Progenitor cell of endocrine pancreas (in vitro differentiated cells): ENCODE data around the gene ZSCAN4. TPM values are rescaled to one million over a fixed set of nuclear protein-coding genes. Genes with fewer than 3 reads are reported as not detected.

Source experiments
- DNase-seq: peaks from one replicate; pipeline ENCODE4 v3.0.0; 2021; ENCODE audit warnings: low spot score; ENCODE audit not compliant: unreplicated experiment
- H3K27ac Mint-ChIP-seq: 2 replicates; pipeline ENCODE4 v1.8.0; 2021; ENCODE audit warnings: mild to moderate bottlenecking, moderate library complexity, mixed read lengths
- H3K27me3 Mint-ChIP-seq: 2 replicates; pipeline ENCODE4 v1.8.0; 2021; ENCODE audit warnings: mixed read lengths
- H3K36me3 Mint-ChIP-seq: 2 replicates; pipeline ENCODE4 v1.8.0; 2022; ENCODE audit warnings: mixed read lengths; ENCODE audit not compliant: insufficient read depth
- H3K4me1 Mint-ChIP-seq: 2 replicates; pipeline ENCODE4 v1.8.0; 2021; ENCODE audit warnings: low read depth, mixed read lengths
- H3K4me3 Mint-ChIP-seq: 2 replicates; pipeline ENCODE4 v1.8.0; 2021; ENCODE audit warnings: low read depth, mild to moderate bottlenecking, moderate library complexity, mixed read lengths
- H3K9me3 Mint-ChIP-seq: 2 replicates; pipeline ENCODE4 v1.8.0; 2021; ENCODE audit warnings: low read depth, mixed read lengths
- total RNA-seq: library from RNA; stranded (reverse); gene quantifications from 2 replicates; pipeline ENCODE4 v1.2.1, GENCODE V29; 2021
- TF ChIP-seq, protein P1 (sequence below): fragments of 200-600 bp; sonication (generic); IDR thresholded peaks from one replicate; pipeline ENCODE4 v1.5.0; 2021; ENCODE audit warnings: antibody characterized with exemption, mild to moderate bottlenecking; ENCODE audit not compliant: unreplicated experiment

The ZSCAN4 gene
- total RNA-seq, 1 donor from 2014 or later = not detected

DNA sequence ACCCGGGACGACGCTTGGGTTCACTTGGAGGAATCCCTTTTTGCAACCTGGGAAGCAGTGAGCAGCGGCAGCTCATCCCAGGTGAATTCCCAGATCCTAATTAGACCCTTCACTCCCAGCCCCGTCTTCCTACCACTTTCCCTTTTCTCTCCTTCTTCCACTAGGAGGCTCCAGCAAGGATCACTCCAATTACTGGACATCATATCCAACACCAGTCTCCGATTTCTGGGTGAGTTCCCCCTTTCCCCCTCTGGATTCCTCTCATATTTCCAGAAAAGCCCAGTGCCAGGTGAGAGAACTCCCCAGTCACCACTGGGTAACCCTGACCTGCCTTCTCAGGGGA is 17.1 kb upstream of the ZSCAN4 start:
- no peak overlapping the region for H3K4me3 Mint-ChIP-seq
- peaks cover 11% of the 10 kb centered on the region for H3K27me3 Mint-ChIP-seq
- H3K27ac Mint-ChIP-seq = no peak overlapping the region
- H3K36me3 Mint-ChIP-seq = no peaks in the 10 kb centered on the region
- H3K4me1 Mint-ChIP-seq = no peaks in the 10 kb centered on the region
- peaks cover 27% of the 10 kb centered on the region for H3K9me3 Mint-ChIP-seq
- no peak for DNase-seq
- TF ChIP-seq, protein P1, sequence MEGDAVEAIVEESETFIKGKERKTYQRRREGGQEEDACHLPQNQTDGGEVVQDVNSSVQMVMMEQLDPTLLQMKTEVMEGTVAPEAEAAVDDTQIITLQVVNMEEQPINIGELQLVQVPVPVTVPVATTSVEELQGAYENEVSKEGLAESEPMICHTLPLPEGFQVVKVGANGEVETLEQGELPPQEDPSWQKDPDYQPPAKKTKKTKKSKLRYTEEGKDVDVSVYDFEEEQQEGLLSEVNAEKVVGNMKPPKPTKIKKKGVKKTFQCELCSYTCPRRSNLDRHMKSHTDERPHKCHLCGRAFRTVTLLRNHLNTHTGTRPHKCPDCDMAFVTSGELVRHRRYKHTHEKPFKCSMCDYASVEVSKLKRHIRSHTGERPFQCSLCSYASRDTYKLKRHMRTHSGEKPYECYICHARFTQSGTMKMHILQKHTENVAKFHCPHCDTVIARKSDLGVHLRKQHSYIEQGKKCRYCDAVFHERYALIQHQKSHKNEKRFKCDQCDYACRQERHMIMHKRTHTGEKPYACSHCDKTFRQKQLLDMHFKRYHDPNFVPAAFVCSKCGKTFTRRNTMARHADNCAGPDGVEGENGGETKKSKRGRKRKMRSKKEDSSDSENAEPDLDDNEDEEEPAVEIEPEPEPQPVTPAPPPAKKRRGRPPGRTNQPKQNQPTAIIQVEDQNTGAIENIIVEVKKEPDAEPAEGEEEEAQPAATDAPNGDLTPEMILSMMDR = no peak

DNA sequence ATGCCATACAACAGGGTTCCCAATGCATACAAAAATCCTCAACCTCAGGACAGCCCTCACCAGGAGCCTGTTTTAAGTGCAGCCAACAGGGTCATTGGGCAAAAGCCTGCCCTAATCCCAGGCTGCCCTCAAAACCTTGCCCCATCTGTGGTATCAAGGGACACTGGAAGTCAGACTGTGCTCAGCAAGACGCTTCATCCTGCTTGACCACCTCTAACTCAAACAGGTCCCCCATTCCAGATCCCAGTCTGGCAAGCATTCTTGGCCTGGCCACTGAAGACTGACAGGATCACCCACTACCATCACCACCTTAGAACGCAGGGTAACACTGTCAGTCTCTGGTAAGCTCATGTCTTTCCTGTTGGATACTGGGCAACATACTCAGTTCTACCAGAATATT is 15.0 kb upstream of the ZSCAN4 start:
- Mint-ChIP-seq H3K27me3 (peaks cover 20% of the 10 kb centered on the region), H3K9me3 (peaks cover 27% of the 10 kb centered on the region), H3K27ac (no peak overlapping the region), H3K36me3 (no peaks in the 10 kb centered on the region), H3K4me3 (no peak overlapping the region), H3K4me1 (no peaks in the 10 kb centered on the region)
- TF ChIP-seq, protein P1 = no peak
- no peak for DNase-seq

DNA sequence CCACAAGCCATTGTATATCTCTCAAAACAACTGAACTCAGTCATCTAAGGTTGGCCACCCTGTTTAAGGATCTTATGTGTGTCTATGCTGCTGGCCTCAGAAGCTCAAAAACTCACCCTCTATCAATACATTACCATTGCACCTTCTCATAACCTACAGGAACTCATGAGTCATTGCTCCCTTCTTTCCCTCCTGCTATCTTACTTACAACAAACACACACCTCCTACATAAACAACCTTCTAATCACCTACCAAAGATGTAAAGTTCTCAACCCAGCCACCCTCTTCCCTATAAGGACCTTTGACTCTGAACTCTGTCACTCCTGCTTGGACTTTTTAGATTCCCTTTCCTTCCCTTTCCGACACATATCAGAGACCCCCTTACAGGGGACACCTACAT is 13.3 kb upstream of the ZSCAN4 start:
- no peak overlapping the region for H3K27ac Mint-ChIP-seq
- DNase-seq = no peak
- H3K4me3 Mint-ChIP-seq = no peak overlapping the region
- no peaks in the 10 kb centered on the region for H3K36me3 Mint-ChIP-seq
- H3K27me3 Mint-ChIP-seq = peaks cover 38% of the 10 kb centered on the region
- H3K9me3 Mint-ChIP-seq = peaks cover 27% of the 10 kb centered on the region
- no peaks in the 10 kb centered on the region for H3K4me1 Mint-ChIP-seq
- TF ChIP-seq, protein P1 = no peak

DNA sequence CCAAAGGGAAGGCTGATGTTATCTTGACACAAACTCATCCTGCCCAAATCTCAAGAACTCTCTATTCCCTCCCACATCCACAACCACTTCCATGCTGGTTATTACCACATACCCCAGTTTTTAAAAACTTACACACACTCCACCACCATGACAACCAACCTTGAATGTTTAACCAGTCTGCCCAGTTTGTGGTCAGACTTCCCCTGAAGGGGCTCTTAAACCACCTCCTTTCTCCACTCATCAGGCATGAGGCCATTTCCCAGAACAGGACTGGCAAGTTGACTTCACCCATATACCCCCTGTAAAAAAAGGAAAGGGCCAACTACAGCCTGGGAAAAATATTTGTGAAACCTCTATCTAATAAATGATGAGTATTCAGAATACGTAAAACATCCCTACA is 12.4 kb upstream of the ZSCAN4 start:
- no peak overlapping the region for H3K4me3 Mint-ChIP-seq
- H3K36me3 Mint-ChIP-seq = no peaks in the 10 kb centered on the region
- peaks cover 26% of the 10 kb centered on the region for H3K9me3 Mint-ChIP-seq
- no peaks in the 10 kb centered on the region for H3K4me1 Mint-ChIP-seq
- no peak overlapping the region for H3K27ac Mint-ChIP-seq
- peaks cover 45% of the 10 kb centered on the region for H3K27me3 Mint-ChIP-seq
- no peak for DNase-seq
- TF ChIP-seq, protein P1 = no peak

DNA sequence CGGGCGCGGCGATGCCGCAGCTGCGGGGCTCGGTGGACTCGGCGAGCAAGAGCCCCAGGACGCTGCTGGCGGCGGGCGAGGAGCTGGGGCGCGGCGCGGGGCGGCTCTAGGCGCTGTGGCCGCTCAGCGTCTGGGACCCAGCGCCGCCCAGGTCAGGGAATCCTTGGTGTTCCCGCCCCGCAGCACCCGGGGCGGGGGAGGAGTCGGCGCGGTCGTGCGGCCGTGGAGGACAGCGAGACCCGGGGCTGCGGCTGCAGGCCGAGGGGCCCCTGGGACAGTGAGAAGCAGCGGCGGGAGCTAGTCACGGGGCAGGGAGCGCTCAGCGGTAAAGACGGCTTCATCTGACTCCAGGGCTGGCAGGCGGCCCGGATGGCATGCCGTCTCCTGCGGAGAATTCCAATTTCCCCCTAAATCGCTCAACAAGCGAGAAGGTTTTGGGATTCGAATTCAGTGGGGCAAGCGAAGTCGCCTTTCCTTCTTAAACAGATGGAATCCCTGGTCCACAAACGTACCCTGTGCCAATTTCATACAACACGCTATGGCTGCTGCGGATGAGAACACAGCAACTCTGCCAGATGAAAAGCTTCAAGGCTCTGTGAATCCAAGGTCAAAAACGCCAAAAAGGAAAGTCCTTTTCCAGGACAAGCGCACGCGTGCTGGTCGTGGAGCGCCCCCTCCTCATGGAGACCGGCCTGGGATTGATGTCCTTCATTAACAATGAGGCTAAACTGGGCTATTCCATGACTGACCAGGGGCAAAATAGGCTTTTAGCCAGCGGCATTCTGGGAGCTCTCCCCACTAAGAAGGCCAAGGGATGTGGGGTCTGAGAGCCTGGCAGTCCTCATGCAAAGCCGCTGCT is 4.2 kb upstream of the ZSCAN4 start:
- H3K27me3 Mint-ChIP-seq = peaks cover 25% of the 10 kb centered on the region
- H3K27ac Mint-ChIP-seq = peak overlapping the region; percentile 52
- H3K4me1 Mint-ChIP-seq = no peaks in the 10 kb centered on the region
- TF ChIP-seq, protein P1 = no peak
- H3K36me3 Mint-ChIP-seq = no peaks in the 10 kb centered on the region
- H3K4me3 Mint-ChIP-seq = peak overlapping the region; percentile 79
- no peaks in the 10 kb centered on the region for H3K9me3 Mint-ChIP-seq
- DNase-seq = peak; percentile 46
